ENCODE measurements around the gene TAOK2.

Gene TAOK2

GRCh38 chr16:29962344-29962994 lies 11.2 kb upstream of the TAOK2 start:
- no peak for DNase-seq (ENCODE audit: extremely low read depth in 1 of 2, low read depth in 1 of 2)

- DNase-seq (ENCODE audit: extremely low read depth in 1 of 2, low read depth in 1 of 2), result no peak
These were observed 10.5 kb upstream of the TAOK2 start for GRCh38 chr16:29963021-29963743.

- DNase-seq (ENCODE audit: extremely low read depth in 1 of 2, low read depth in 1 of 2), result no peak
These were observed 5.5 kb upstream of the TAOK2 start for GRCh38 chr16:29968205-29968604.

- DNase-seq (ENCODE audit: extremely low read depth in 1 of 2, low read depth in 1 of 2), result no peak
These were observed 2.4 kb upstream of the TAOK2 start for GRCh38 chr16:29971304-29971703.

GRCh38 chr16:29972500-29972899 lies 1.2 kb upstream of the TAOK2 start:
- no peak for DNase-seq (ENCODE audit: extremely low read depth in 1 of 2, low read depth in 1 of 2)

GRCh38 chr16:29972992-29973383 lies 680 bp upstream of the TAOK2 start:
- no peak for DNase-seq (ENCODE audit: extremely low read depth in 1 of 2, low read depth in 1 of 2)

- no peak for DNase-seq (ENCODE audit: extremely low read depth in 1 of 2, low read depth in 1 of 2)
These were observed 844 bp downstream of the TAOK2 start for GRCh38 chr16:29974291-29975133.

GRCh38 chr16:29975134-29975538 lies 1.5 kb downstream of the TAOK2 start:
- no peak for DNase-seq (ENCODE audit: extremely low read depth in 1 of 2, low read depth in 1 of 2)

GRCh38 chr16:29975811-29976511 lies 2.3 kb downstream of the TAOK2 start:
- DNase-seq (ENCODE audit: extremely low read depth in 1 of 2, low read depth in 1 of 2), result no peak

GRCh38 chr16:29977063-29977825 lies 3.6 kb downstream of the TAOK2 start:
- DNase-seq (ENCODE audit: extremely low read depth in 1 of 2, low read depth in 1 of 2), result no peak

GRCh38 chr16:29978081-29978480 lies 4.4 kb downstream of the TAOK2 start:
- no peak for DNase-seq (ENCODE audit: extremely low read depth in 1 of 2, low read depth in 1 of 2)

- DNase-seq (ENCODE audit: extremely low read depth in 1 of 2, low read depth in 1 of 2), result no peak
These were observed 5.0 kb downstream of the TAOK2 start for GRCh38 chr16:29978564-29979270.

- no peak for DNase-seq (ENCODE audit: extremely low read depth in 1 of 2, low read depth in 1 of 2)
These were observed 9.1 kb downstream of the TAOK2 start for GRCh38 chr16:29982560-29983419.

- no peak for DNase-seq (ENCODE audit: extremely low read depth in 1 of 2, low read depth in 1 of 2)
These were observed 9.9 kb downstream of the TAOK2 start for GRCh38 chr16:29983420-29984136.

GRCh38 chr16:29984137-29984763 lies 10.6 kb downstream of the TAOK2 start:
- DNase-seq (ENCODE audit: extremely low read depth in 1 of 2, low read depth in 1 of 2), result no peak

GRCh38 chr16:29984764-29985147 lies 11.1 kb downstream of the TAOK2 start:
- no peak for DNase-seq (ENCODE audit: extremely low read depth in 1 of 2, low read depth in 1 of 2)

- no peak for DNase-seq (ENCODE audit: extremely low read depth in 1 of 2, low read depth in 1 of 2)
These were observed 11.7 kb downstream of the TAOK2 start for GRCh38 chr16:29985271-29985811.

Data from activated CD8-positive, alpha-beta memory T cell treated with anti-CD3 and anti-CD28 coated beads for 1 hour (primary cell).